HG03342 (cell line): ENCODE measurements around the gene ARTN.

Experiments
- ATAC-seq: cut with Tn5 transposase; IDR thresholded peaks from one replicate; pipeline ENCODE4 v1.9.1; 2021; ENCODE audit warnings: mild to moderate bottlenecking, moderate library complexity; ENCODE audit not compliant: unreplicated experiment

The ARTN gene

DNA sequence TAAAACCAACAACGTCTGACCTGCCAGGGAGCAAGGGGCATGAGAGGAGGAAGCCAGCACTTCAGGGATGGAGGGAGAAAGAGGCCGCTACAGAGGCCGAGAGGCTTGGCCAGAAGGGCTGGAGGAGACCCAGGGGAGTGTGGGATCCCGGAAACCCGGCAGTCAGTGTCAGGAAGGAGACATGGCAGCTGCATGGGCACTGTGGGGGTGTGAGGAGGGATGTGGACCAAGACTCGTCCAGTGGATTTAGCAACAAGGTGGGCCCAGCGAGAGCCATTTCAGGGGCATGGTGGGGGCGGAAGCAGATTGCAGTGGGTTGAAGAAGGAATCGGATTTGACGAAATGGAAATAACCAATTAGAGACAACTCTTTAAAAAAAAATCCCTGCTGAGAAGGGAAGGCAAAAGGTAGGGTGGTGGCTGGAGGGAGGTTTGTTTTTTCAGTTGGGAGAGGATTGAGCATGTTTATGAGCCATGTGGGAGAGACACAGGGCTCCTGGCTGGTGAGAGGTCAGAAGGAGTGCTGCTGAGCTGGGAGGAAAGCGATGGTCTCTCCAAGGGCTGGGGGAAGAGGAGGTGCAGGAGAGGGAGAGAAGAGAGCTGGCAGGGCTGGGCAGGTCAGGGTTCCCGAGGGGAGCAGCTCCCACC lies 49.8 kb downstream of the ARTN start:
- no peak for ATAC-seq

GRCh38 chr1:43984855-43985254 lies 51.3 kb downstream of the ARTN start:
- ATAC-seq: no peak

GRCh38 chr1:43985984-43986595 lies 52.5 kb downstream of the ARTN start:
- ATAC-seq: no peak

DNA sequence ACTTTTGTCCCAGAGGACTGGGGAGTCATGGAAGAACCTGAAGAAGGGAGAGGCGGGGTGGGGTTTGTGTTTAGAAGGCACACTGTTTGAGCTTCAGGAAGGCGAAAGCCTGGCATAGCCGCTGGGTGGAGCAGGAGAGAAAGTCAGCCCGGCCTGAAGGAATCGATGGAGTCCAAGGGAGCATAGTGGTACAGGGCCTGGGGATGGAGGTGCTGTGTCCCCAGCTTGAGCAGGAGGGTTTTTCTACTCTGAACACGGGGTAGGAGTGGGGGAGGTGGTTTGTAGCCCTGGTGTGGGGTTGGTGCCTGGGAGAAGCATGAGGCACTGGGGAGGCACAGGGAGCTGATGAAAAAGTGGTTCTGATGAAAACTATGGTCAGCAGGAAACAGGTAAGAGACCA lies 53.1 kb downstream of the ARTN start:
- no peak for ATAC-seq
